Endothelial cell of umbilical vein (primary cell): ENCODE results near the gene ARHGAP45. TPM values are rescaled to one million over a fixed set of nuclear protein-coding genes. Genes with fewer than 3 reads are reported as not detected.

Experiments
- BruUV-seq: library from RNA; stranded (reverse); fragments of 400-500 nt; replicated peaks from 2 replicates; lab custom pipeline; 2021; lab: Mats Ljungman, UMichigan
- CTCF ChIA-PET: fragments of 300-600, 350-600 bp; sonication (Branson Sonifier 250); formaldehyde crosslinking; loops from one replicate; lab custom pipeline; 2021; ENCODE audit warnings: antibody characterized with exemption, inconsistent platforms; lab: Charles Lee
- POLR2A ChIA-PET: fragments of 300-600, 350-600 bp; sonication (Branson Sonifier 250); formaldehyde crosslinking; loops from one replicate; lab custom pipeline; 2021; ENCODE audit warnings: antibody characterized with exemption, inconsistent platforms; lab: Charles Lee
- DNase-seq: peaks from one replicate; pipeline ENCODE4 v3.0.0-alpha.2; 2011; ENCODE audit warnings: low read depth, low spot score
- FAIRE-seq: peaks from 2 replicates; lab custom pipeline; 2011; peaks lifted over from hg19 to GRCh38; lab: Jason Lieb, UNC
- H2AFZ ChIP-seq: 2 replicates; pipeline ENCODE4 v1.6.0; 2012; ENCODE audit warnings: low read depth, low read length, control low read depth, inconsistent platforms
- H3K27ac ChIP-seq: 2 replicates; pipeline ENCODE4 v1.5.1; 2011; ENCODE audit warnings: low read depth, mild to moderate bottlenecking, control low read depth, low read length, moderate library complexity; ENCODE audit not compliant: insufficient read depth
- H3K27me3 ChIP-seq, 2 experiments: 2 replicates each; pipeline versions ENCODE4 v1.6.0 to v1.6.1; 2011; ENCODE audit warnings: low read length in 2 of 2, mixed read lengths in 1 of 2; ENCODE audit not compliant: control insufficient read depth in 2 of 2, insufficient read depth in 2 of 2
- H3K36me3 ChIP-seq, 2 experiments: 2 replicates in 1 of 2; 3 replicates in 1 of 2; pipeline ENCODE4 v1.5.1; 2011; ENCODE audit warnings: low read length in 2 of 2, mild to moderate bottlenecking in 1 of 2, moderate library complexity in 1 of 2; ENCODE audit not compliant: control insufficient read depth in 2 of 2, insufficient read depth in 2 of 2; ENCODE audit errors: extremely low read depth in 1 of 2
- H3K4me1 ChIP-seq: 3 replicates; pipeline ENCODE4 v1.5.1; 2011; ENCODE audit warnings: mild to moderate bottlenecking, low read length; ENCODE audit not compliant: control insufficient read depth, insufficient read depth; ENCODE audit errors: extremely low read depth
- H3K4me2 ChIP-seq: 2 replicates; pipeline ENCODE4 v1.6.1; 2011; ENCODE audit warnings: low read length, control low read depth, mixed read lengths; ENCODE audit not compliant: insufficient read depth
- H3K4me3 ChIP-seq, 3 experiments: fragments of 200-600 bp in 1 of 3; sonication (generic), shearing (Covaris generic) in 1 of 3; replicated peaks in 1 of 3; 2 replicates each; pipeline ENCODE4 v1.5.1; 2011 to 2016; ENCODE audit warnings: control low read depth in 3 of 3, low read length in 3 of 3, mild to moderate bottlenecking in 2 of 3, inconsistent platforms in 1 of 3, low read depth in 1 of 3, moderate library complexity in 1 of 3; ENCODE audit not compliant: insufficient read depth in 1 of 3
- H3K79me2 ChIP-seq: 2 replicates; pipeline ENCODE4 v1.6.0; 2012; ENCODE audit warnings: low read length, inconsistent platforms; ENCODE audit not compliant: control insufficient read depth, insufficient read depth
- H3K9ac ChIP-seq: replicated peaks from 2 replicates; pipeline ENCODE3; 2011; ENCODE audit warnings: low read length, control low read depth; ENCODE audit not compliant: insufficient read depth; ENCODE audit errors: extremely low read depth
- H3K9me1 ChIP-seq: replicated peaks from 3 replicates; pipeline ENCODE4 v1.6.0; 2011; ENCODE audit warnings: mild to moderate bottlenecking, low read length; ENCODE audit not compliant: control insufficient read depth, insufficient read depth; ENCODE audit errors: extremely low read depth
- H3K9me3 ChIP-seq: replicated peaks from 2 replicates; pipeline ENCODE4 v1.5.1; 2012; ENCODE audit warnings: low read length, inconsistent platforms; ENCODE audit not compliant: control insufficient read depth, insufficient read depth
- H4K20me1 ChIP-seq: replicated peaks from 2 replicates; pipeline ENCODE3; 2011; ENCODE audit warnings: mild to moderate bottlenecking, low read length; ENCODE audit not compliant: control insufficient read depth, insufficient read depth; ENCODE audit errors: extremely low read depth
- CTCF ChIP-seq, 2 donors: IDR thresholded peaks; 1 replicate in 1 of 2; 2 replicates in 1 of 2; pipeline ENCODE4 v1.5.1; 2011; ENCODE audit warnings: low read length in 2 of 2, mild to moderate bottlenecking in 2 of 2, moderate library complexity in 2 of 2, control low read depth in 1 of 2, inconsistent platforms in 1 of 2, low read depth in 1 of 2; ENCODE audit not compliant: insufficient read depth in 1 of 2; ENCODE audit errors: extremely low read depth in 1 of 2
- EZH2 ChIP-seq: IDR thresholded peaks from 2 replicates; pipeline ENCODE4 v1.6.1; 2012; ENCODE audit warnings: borderline replicate concordance, low read depth, mild to moderate bottlenecking, moderate library complexity, low read length, inconsistent platforms; ENCODE audit not compliant: severe bottlenecking
- FOS ChIP-seq: IDR thresholded peaks from 2 replicates; pipeline ENCODE4 v1.6.1; 2011; ENCODE audit warnings: mild to moderate bottlenecking, low read length, moderate library complexity, borderline replicate concordance; ENCODE audit not compliant: insufficient read depth
- GATA2 ChIP-seq: IDR thresholded peaks from 2 replicates; pipeline ENCODE4 v1.7.0; 2011; ENCODE audit warnings: low read depth, mild to moderate bottlenecking, moderate library complexity, mixed read lengths, low read length; ENCODE audit not compliant: insufficient read length, insufficient read depth
- JUN ChIP-seq: IDR thresholded peaks from 2 replicates; pipeline ENCODE4 v1.6.1; 2011; ENCODE audit warnings: borderline replicate concordance, low read depth; ENCODE audit not compliant: insufficient read length, insufficient read depth
- MYC ChIP-seq: IDR thresholded peaks from one replicate; pipeline ENCODE4 v1.6.1; 2011; ENCODE audit warnings: mild to moderate bottlenecking, low read depth, low read length
- POLR2A ChIP-seq: IDR thresholded peaks from 2 replicates; pipeline ENCODE4 v1.6.1; 2012; ENCODE audit warnings: low read depth, mild to moderate bottlenecking, control low read depth, low read length
- POLR2AphosphoS5 ChIP-seq: IDR thresholded peaks from 2 replicates; pipeline ENCODE4 v1.6.1; 2012; ENCODE audit warnings: low read depth, mild to moderate bottlenecking, control low read depth, low read length, moderate library complexity; ENCODE audit not compliant: insufficient read depth
- dilution Hi-C: fragments of 300-500 bp; cut with MboI; formaldehyde crosslinking; loops from one replicate; pipeline ENCODE4 v1.15.0; 2019; ENCODE audit warnings: low sequenced_read_pairs; ENCODE audit not compliant: extremely low pct_ligation_motif_present
- intact Hi-C: fragments of 100-400 bp; cut with micrococcal nuclease; formaldehyde crosslinking; loops from one replicate; pipeline ENCODE4 v1.10.0; 2022
- polyA plus RNA-seq, 4 experiments: library from polyadenylated mRNA; depleted of rRNA in 3 of 4; stranded (reverse) in 3 of 4; unstranded in 1 of 4; fragments of >200 nt; gene quantifications; 2 replicates each; pipeline versions ENCODE4 v1.2.1 to v1.2.3, GENCODE V29; 2011 to 2012; ENCODE audit warnings: missing spikeins in 1 of 4
- total RNA-seq: library from RNA; stranded (reverse); gene quantifications from 2 replicates; pipeline ENCODE4 v1.2.3, GENCODE V29; 2021
- TF ChIP-seq, protein P1 (sequence below): IDR thresholded peaks from 2 replicates; pipeline ENCODE4 v1.6.1; 2011; ENCODE audit not compliant: insufficient read depth, insufficient read length

Gene ARHGAP45
- total and polyA plus RNA-seq, 2 donors (not counting 3 experiments of a cell fraction or from before 2014, with no cell fraction given): 7.5 to 10.4 TPM

- H3K9ac ChIP-seq: no peak overlapping the region
- FAIRE-seq: no peak
- H2AFZ ChIP-seq: no peak overlapping the region
- TF ChIP-seq CTCF (IDR thresholded peaks at IDR 0.05; ENCODE audit: extremely low read depth in 1 of 2, insufficient read depth in 1 of 2, low read depth in 1 of 2, low read length in 2 of 2): no peak
- TF ChIP-seq GATA2: no peak
- no peak for TF ChIP-seq MYC
- TF ChIP-seq JUN: no peak
- TF ChIP-seq POLR2AphosphoS5: no peak
- TF ChIP-seq, protein P1, sequence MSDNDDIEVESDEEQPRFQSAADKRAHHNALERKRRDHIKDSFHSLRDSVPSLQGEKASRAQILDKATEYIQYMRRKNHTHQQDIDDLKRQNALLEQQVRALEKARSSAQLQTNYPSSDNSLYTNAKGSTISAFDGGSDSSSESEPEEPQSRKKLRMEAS: no peak
- TF ChIP-seq POLR2A: no peak
- no peak for TF ChIP-seq EZH2
- no peak for TF ChIP-seq FOS
- DNase-seq: no peak
- ChIA-PET POLR2A (no interaction called here), CTCF (interaction anchor here (1.8 kb wide), 1 partner anchor 123 kb away, joined by 4 read pairs; no protein-coding TSS in a partner anchor)
- H3K4me3 ChIP-seq: no peak overlapping the region
- intact Hi-C loops (no loop called here), dilution Hi-C loops (no loop called here)
- no peak overlapping the region for H3K27ac ChIP-seq
- H3K79me2 ChIP-seq: no peaks in the 10 kb centered on the region
- H3K36me3 ChIP-seq: no peaks in the 10 kb centered on the region
- no peaks in the 10 kb centered on the region for H3K9me3 ChIP-seq
- no peak overlapping the region for H3K4me2 ChIP-seq
- no peaks in the 10 kb centered on the region for H4K20me1 ChIP-seq
- no peaks in the 10 kb centered on the region for H3K4me1 ChIP-seq
- no TSS peak for BruUV-seq
- no peaks in the 10 kb centered on the region for H3K9me1 ChIP-seq
- H3K27me3 ChIP-seq: no peaks in the 10 kb centered on the region
Measured at GRCh38 chr19:1054102-1055027, 12.6 kb upstream of the ARHGAP45 start.
